CD14-positive monocyte (primary cell): ENCODE results near the gene MSRB1. TPM values are rescaled to one million over a fixed set of nuclear protein-coding genes. Genes with fewer than 3 reads are reported as not detected.

Source experiments
- DNase-seq, 3 donors: peaks; one replicate each; pipeline ENCODE4 v3.0.0-alpha.2; 2011 to 2022
- H2AFZ ChIP-seq: 2 replicates; pipeline ENCODE4 v1.6.0; 2012; ENCODE audit warnings: mild to moderate bottlenecking, low read depth, low read length, inconsistent platforms; ENCODE audit not compliant: insufficient read depth, poor library complexity, severe bottlenecking
- H3K27ac ChIP-seq, 2 donors: 1 replicate in 1 of 2; 2 replicates in 1 of 2; pipeline ENCODE4 v1.5.1; 2012 to 2013; ENCODE audit warnings: low read length in 2 of 2, control low read depth in 1 of 2, inconsistent platforms in 1 of 2, low read depth in 1 of 2, mild to moderate bottlenecking in 1 of 2
- H3K27me3 ChIP-seq, 2 donors: one replicate each; pipeline versions ENCODE4 v1.6.0 to v1.6.1; 2011 to 2013; ENCODE audit warnings: low read length in 2 of 2; ENCODE audit not compliant: control insufficient read depth in 2 of 2, insufficient read depth in 2 of 2
- H3K36me3 ChIP-seq, 2 donors: replicated peaks in 1 of 2; 1 replicate in 1 of 2; 2 replicates in 1 of 2; pipeline versions ENCODE4 v1.5.1 to v1.6.1; 2012 to 2013; ENCODE audit warnings: low read length in 2 of 2, control low read depth in 1 of 2, inconsistent platforms in 1 of 2, mild to moderate bottlenecking in 1 of 2; ENCODE audit not compliant: insufficient read depth in 2 of 2, control insufficient read depth in 1 of 2
- H3K4me1 ChIP-seq, 2 donors: 1 replicate in 1 of 2; 2 replicates in 1 of 2; pipeline versions ENCODE4 v1.5.1 to v1.6.1; 2012 to 2013; ENCODE audit warnings: low read length in 2 of 2, control low read depth in 1 of 2, inconsistent platforms in 1 of 2, mild to moderate bottlenecking in 1 of 2, moderate library complexity in 1 of 2; ENCODE audit not compliant: insufficient read depth in 2 of 2, control insufficient read depth in 1 of 2
- H3K4me2 ChIP-seq: replicated peaks from 2 replicates; pipeline ENCODE3; 2012; ENCODE audit warnings: low read length, moderate library complexity, mild to moderate bottlenecking; ENCODE audit not compliant: poor library complexity, severe bottlenecking; ENCODE audit errors: extremely low read depth
- H3K4me3 ChIP-seq, 3 experiments: fragments of 200-600 bp in 1 of 3; sonication (generic) in 1 of 3; replicated peaks in 1 of 3; 1 replicate in 2 of 3; 2 replicates in 1 of 3; pipeline ENCODE4 v1.5.1; 2011 to 2013; ENCODE audit warnings: low read length in 3 of 3, mild to moderate bottlenecking in 3 of 3, control low read depth in 2 of 3, low read depth in 2 of 3, inconsistent platforms in 1 of 3, moderate library complexity in 1 of 3
- H3K79me2 ChIP-seq: 2 replicates; pipeline ENCODE4 v1.6.0; 2012; ENCODE audit warnings: mild to moderate bottlenecking, control low read depth, inconsistent platforms, low read length, moderate library complexity; ENCODE audit not compliant: insufficient read depth
- H3K9ac ChIP-seq: 2 replicates; pipeline ENCODE4 v1.6.0; 2017; ENCODE audit warnings: low read length, mild to moderate bottlenecking; ENCODE audit not compliant: insufficient read depth, poor library complexity, severe bottlenecking
- H3K9me3 ChIP-seq, 2 donors: replicated peaks in 1 of 2; 1 replicate in 1 of 2; 2 replicates in 1 of 2; pipeline versions ENCODE4 v1.5.1 to v1.6.1; 2012 to 2013; ENCODE audit warnings: low read length in 2 of 2, control low read depth in 1 of 2; ENCODE audit not compliant: control insufficient read depth in 1 of 2, insufficient read depth in 1 of 2
- H4K20me1 ChIP-seq: 2 replicates; pipeline ENCODE4 v1.6.0; 2012; ENCODE audit warnings: mild to moderate bottlenecking, low read length, control low read depth, moderate library complexity; ENCODE audit not compliant: insufficient read depth
- H3K27ac Mint-ChIP-seq, 7 donors: one replicate each; pipeline ENCODE4 v1.8.0; 2020; ENCODE audit warnings: mild to moderate bottlenecking in 7 of 7, mixed read lengths in 7 of 7, moderate library complexity in 6 of 7, inconsistent platforms in 2 of 7
- H3K27me3 Mint-ChIP-seq, 3 donors: one replicate each; pipeline ENCODE4 v1.8.0; 2021 to 2022; ENCODE audit warnings: low read depth in 3 of 3, mild to moderate bottlenecking in 3 of 3, mixed read lengths in 3 of 3, moderate library complexity in 3 of 3, inconsistent platforms in 1 of 3
- H3K36me3 Mint-ChIP-seq, 2 donors: one replicate each; pipeline ENCODE4 v1.8.0; 2020; ENCODE audit warnings: mixed read lengths in 2 of 2, inconsistent platforms in 1 of 2, mild to moderate bottlenecking in 1 of 2
- H3K4me1 Mint-ChIP-seq: one replicate; pipeline ENCODE4 v1.8.0; 2020; ENCODE audit warnings: mild to moderate bottlenecking, mixed read lengths
- H3K4me3 Mint-ChIP-seq, 2 donors: one replicate each; pipeline ENCODE4 v1.8.0; 2020; ENCODE audit warnings: mild to moderate bottlenecking in 2 of 2, mixed read lengths in 2 of 2, moderate library complexity in 1 of 2
- H3K9me3 Mint-ChIP-seq, 7 donors: one replicate each; pipeline ENCODE4 v1.8.0; 2020 to 2022; ENCODE audit warnings: mixed read lengths in 7 of 7, mild to moderate bottlenecking in 6 of 7, moderate library complexity in 6 of 7, inconsistent platforms in 2 of 7
- WGBS: methylation state at CpG from one replicate; pipeline ENCODE4 v1.1.5; 2013; ENCODE audit warnings: missing lambda C conversion rate; ENCODE audit not compliant: insufficient coverage; 5-methylcytosine and 5-hydroxymethylcytosine counted together
- intact Hi-C, 2 donors: fragments of 100-400 bp; cut with micrococcal nuclease; formaldehyde crosslinking; loops; one replicate each; pipeline versions ENCODE4 v1.15.0 to v1.15.1; 2023
- polyA plus RNA-seq, 3 donors: library from polyadenylated mRNA; depleted of rRNA in 1 of 3; unstranded in 2 of 3; stranded (reverse) in 1 of 3; fragments of 300-500 nt in 2 of 3; fragments of >200 nt in 1 of 3; fragmentation: Illumina TruSeq in 2 of 3; gene quantifications; 1 replicate in 2 of 3; 2 replicates in 1 of 3; pipeline ENCODE4 v1.2.3, GENCODE V29; 2012 to 2021
- TF ChIP-seq, protein P1 (sequence below): fragments of 200-600 bp; IDR thresholded peaks from one replicate; pipeline ENCODE4 v1.8.0; 2022; ENCODE audit warnings: antibody characterized with exemption, mild to moderate bottlenecking

MSRB1 gene
- polyA plus RNA-seq, 3 donors, result 116 to 427 (median 416) TPM

DNA sequence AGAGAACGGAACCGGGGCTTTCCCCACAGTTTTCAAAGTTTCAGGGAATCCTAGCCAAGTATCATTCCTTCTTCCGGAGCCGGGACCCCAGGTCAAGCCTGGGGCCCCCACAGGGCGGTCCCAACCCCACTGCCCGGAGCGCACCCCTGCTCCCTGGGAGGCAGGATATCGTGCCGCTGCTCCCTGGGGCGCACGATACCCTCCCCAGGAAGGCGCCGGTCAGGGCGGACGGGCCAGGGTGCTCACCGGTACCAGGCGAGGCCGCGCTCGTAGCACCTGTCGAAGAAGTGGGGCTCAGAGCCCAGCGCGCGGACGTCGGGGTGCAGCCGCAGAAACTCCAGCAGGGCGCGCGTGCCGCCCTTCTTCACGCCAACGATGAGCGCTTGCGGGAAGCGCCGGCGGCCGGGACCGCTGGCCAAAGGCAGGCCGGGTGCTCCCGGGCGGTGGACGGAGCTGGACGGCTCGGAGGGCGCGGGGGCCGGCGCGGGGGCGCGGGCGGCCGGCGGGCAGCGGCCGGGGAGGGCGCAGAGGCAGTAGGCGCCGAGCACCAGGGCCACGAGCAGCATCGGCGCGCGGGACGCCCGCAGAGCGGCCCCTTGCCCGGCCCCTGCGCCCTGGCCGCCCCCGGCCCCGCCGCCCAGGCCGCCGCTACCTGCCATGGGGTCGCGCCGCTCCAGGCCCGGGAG is 25.2 kb downstream of the MSRB1 start:
- Mint-ChIP-seq H3K36me3 (peaks cover 0 to 5% of the 10 kb centered on the region in 2 donors), H3K27me3 (peaks cover 71 to 88% (median 86%) of the 10 kb centered on the region in 3 donors), H3K4me1 (peaks cover 8% of the 10 kb centered on the region), H3K9me3 (peaks cover 0 to 20% (median 5%) of the 10 kb centered on the region in 7 donors), H3K4me3 (peak overlapping the region in 1 of 2 donors; percentile 73), H3K27ac (no peak overlapping the region)
- Histone ChIP-seq H3K4me1 (no peaks in the 10 kb centered on the region), H3K4me3 (no peak overlapping the region), H3K9ac (no peak overlapping the region), H3K79me2 (no peaks in the 10 kb centered on the region), H3K27ac (no peak overlapping the region), H2AFZ (no peak overlapping the region), H3K36me3 (no peaks in the 10 kb centered on the region), H3K4me2 (no peak overlapping the region), H3K27me3 (peaks cover 18 to 77% of the 10 kb centered on the region in 2 donors), H4K20me1 (no peaks in the 10 kb centered on the region), H3K9me3 (peaks cover 0 to 15% of the 10 kb centered on the region in 2 donors)
- TF ChIP-seq, protein P1, sequence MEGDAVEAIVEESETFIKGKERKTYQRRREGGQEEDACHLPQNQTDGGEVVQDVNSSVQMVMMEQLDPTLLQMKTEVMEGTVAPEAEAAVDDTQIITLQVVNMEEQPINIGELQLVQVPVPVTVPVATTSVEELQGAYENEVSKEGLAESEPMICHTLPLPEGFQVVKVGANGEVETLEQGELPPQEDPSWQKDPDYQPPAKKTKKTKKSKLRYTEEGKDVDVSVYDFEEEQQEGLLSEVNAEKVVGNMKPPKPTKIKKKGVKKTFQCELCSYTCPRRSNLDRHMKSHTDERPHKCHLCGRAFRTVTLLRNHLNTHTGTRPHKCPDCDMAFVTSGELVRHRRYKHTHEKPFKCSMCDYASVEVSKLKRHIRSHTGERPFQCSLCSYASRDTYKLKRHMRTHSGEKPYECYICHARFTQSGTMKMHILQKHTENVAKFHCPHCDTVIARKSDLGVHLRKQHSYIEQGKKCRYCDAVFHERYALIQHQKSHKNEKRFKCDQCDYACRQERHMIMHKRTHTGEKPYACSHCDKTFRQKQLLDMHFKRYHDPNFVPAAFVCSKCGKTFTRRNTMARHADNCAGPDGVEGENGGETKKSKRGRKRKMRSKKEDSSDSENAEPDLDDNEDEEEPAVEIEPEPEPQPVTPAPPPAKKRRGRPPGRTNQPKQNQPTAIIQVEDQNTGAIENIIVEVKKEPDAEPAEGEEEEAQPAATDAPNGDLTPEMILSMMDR, result no peak
- no peak for DNase-seq
- intact Hi-C loops, result no loop called here
- 3% methylated on average over 81 of the region's 81 CpGs for WGBS

DNA sequence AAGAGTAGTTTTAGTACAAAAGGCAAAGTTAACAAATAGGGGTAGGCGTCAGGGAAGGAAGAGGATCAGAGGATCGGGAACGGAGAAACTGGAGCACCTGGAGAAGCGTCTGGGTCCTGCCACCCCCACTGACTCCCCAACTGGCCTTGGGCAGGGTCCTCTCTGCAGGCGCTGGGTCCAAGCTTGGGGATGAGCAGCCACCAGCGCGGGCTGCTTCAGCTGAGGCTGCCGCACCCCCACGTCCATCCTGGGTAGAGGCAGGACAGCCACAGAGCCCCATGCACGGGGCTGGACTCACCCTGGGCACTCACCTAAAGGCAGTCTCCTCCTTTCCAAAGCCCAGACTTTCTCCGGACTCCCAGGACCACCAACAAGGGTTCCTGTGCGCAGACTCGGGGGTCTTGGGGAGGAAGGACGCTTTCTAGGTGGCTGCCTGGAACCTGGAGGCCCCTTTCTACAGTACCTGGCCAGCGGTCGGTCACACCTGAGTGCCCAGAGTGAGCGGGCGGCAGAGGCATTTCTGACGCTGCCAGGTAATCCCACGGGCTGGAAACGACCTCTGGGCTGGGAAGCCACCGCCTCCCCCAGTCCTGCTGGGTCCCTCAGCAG is 25.8 kb downstream of the MSRB1 start:
- Histone ChIP-seq H3K9me3 (peaks cover 0 to 11% of the 10 kb centered on the region in 2 donors), H3K4me1 (no peaks in the 10 kb centered on the region), H3K9ac (no peak overlapping the region), H3K27me3 (peaks cover 18 to 70% of the 10 kb centered on the region in 2 donors), H3K4me2 (no peak overlapping the region), H3K4me3 (no peak overlapping the region), H3K79me2 (no peaks in the 10 kb centered on the region), H3K27ac (no peak overlapping the region), H3K36me3 (no peaks in the 10 kb centered on the region), H4K20me1 (no peaks in the 10 kb centered on the region), H2AFZ (no peak overlapping the region)
- intact Hi-C loops, result no loop called here
- Mint-ChIP-seq H3K27ac (peak overlapping the region in 1 of 7 donors; percentile 63), H3K9me3 (peaks cover 0 to 14% (median 3%) of the 10 kb centered on the region in 7 donors), H3K4me1 (peaks cover 6% of the 10 kb centered on the region), H3K27me3 (peaks cover 64 to 86% (median 81%) of the 10 kb centered on the region in 3 donors), H3K36me3 (no peaks in the 10 kb centered on the region), H3K4me3 (peak overlapping the region in 1 of 2 donors; percentile 73)
- DNase-seq, result no peak
- TF ChIP-seq, protein P1, result no peak
- WGBS, result 5% methylated on average over 19 of the region's 22 CpGs
